Measurements from ENCODE around the gene RHOG. TPM values are rescaled to one million over a fixed set of nuclear protein-coding genes. Genes with fewer than 3 reads are reported as not detected.

Gene RHOG
- total RNA-seq = 10 to 100 TPM in 5 of 6 donors, 1 to 10 TPM in 1; 9.0 to 27.5 (median 14.0) TPM
- polyA plus RNA-seq = 10 to 100 TPM; 13.6 to 18.5 TPM

GRCh38 chr11:3840870-3841425 lies at the start of gene RHOG:
Gene RHOG (minus strand): TSS chr11:3840959. CDS start chr11:3828138, 12,821 bp downstream.
- DNase-seq = peak; percentile 71 to 89 (median 82)
- Histone ChIP-seq H3K9me3 (no peaks in the 10 kb centered on the region), H3K27ac (peak within 1 kb of the TSS; percentile 89 to 93 (median 92)), H3K27me3 (no peaks in the 10 kb centered on the region), H3K4me3 (peak within 1 kb of the TSS; percentile 73 to 87 (median 82)), H3K4me1 (peaks cover 0 to 8% (median 4%) of the 10 kb centered on the region in 3 donors), H3K36me3 (no peaks in the 10 kb centered on the region)
- 0 to 1% methylated on average over 13 to 29 of the region's 42 CpGs for WGBS, 2 donors
- peak; percentile 82 to 90 (median 88) for ATAC-seq
- no peak for TF ChIP-seq CTCF (IDR thresholded peaks at IDR 0.05)
- intact Hi-C loops (cut with DNase I) = no loop called here
- FAIRE-seq = no peak

- Histone ChIP-seq H3K9me3 (no peaks in the 10 kb centered on the region), H3K4me3 (no peak overlapping the region), H3K27ac (no peak overlapping the region), H3K36me3 (no peaks in the 10 kb centered on the region), H3K27me3 (no peaks in the 10 kb centered on the region), H3K4me1 (peaks cover 0 to 22% (median 3%) of the 10 kb centered on the region in 3 donors)
- intact Hi-C loops (cut with DNase I) = no loop called here
- DNase-seq (no peak), FAIRE-seq (no peak), ATAC-seq (no peak)
- WGBS, 2 donors = 95 to 98% methylated on average over 2 of the region's 2 CpGs
- no peak for TF ChIP-seq CTCF (IDR thresholded peaks at IDR 0.05)
Observed at GRCh38 chr11:3890014-3890413, 49.3 kb upstream of the RHOG start.

GRCh38 chr11:3888876-3889275 lies 48.1 kb upstream of the RHOG start:
- DNase-seq (no peak), ATAC-seq (no peak), FAIRE-seq (no peak)
- H3K27me3 ChIP-seq = no peaks in the 10 kb centered on the region
- intact Hi-C loops (cut with DNase I) = no loop called here
- peaks cover 0 to 10% (median 3%) of the 10 kb centered on the region in 3 donors for H3K4me1 ChIP-seq
- no peaks in the 10 kb centered on the region for H3K36me3 ChIP-seq
- H3K4me3 ChIP-seq = no peak overlapping the region
- no peaks in the 10 kb centered on the region for H3K9me3 ChIP-seq
- no peak for TF ChIP-seq CTCF (IDR thresholded peaks at IDR 0.05)
- H3K27ac ChIP-seq = no peak overlapping the region

- no peak overlapping the region for H3K27ac ChIP-seq
- no peak for FAIRE-seq
- no peak for ATAC-seq
- no peaks in the 10 kb centered on the region for H3K4me1 ChIP-seq
- intact Hi-C loops (cut with DNase I) = no loop called here
- H3K36me3 ChIP-seq = no peaks in the 10 kb centered on the region
- no peaks in the 10 kb centered on the region for H3K9me3 ChIP-seq
- H3K4me3 ChIP-seq = no peak overlapping the region
- H3K27me3 ChIP-seq = no peaks in the 10 kb centered on the region
- WGBS, 2 donors = 98 to 100% methylated on average over 1 of the region's 1 CpG
- TF ChIP-seq CTCF (IDR thresholded peaks at IDR 0.05) = no peak
- DNase-seq = no peak
Observed at GRCh38 chr11:3886985-3887384, 46.2 kb upstream of the RHOG start.

GRCh38 chr11:3885855-3886254 lies 45.1 kb upstream of the RHOG start:
- Histone ChIP-seq H3K4me1 (peaks cover 0 to 3% (median 2%) of the 10 kb centered on the region in 3 donors), H3K4me3 (no peak overlapping the region), H3K36me3 (no peaks in the 10 kb centered on the region), H3K27ac (no peak overlapping the region), H3K9me3 (no peaks in the 10 kb centered on the region), H3K27me3 (no peaks in the 10 kb centered on the region)
- TF ChIP-seq CTCF (IDR thresholded peaks at IDR 0.05) = no peak
- no peak for ATAC-seq
- DNase-seq = no peak
- intact Hi-C loops (cut with DNase I) = no loop called here
- no peak for FAIRE-seq
- WGBS, 2 donors = 90 to 91% methylated on average over 7 of the region's 7 CpGs
